Coronary artery (tissue), 2 donors: ENCODE data around the gene RASAL2.
"Not testable (repeated sequence)": the region's sequence is repeated elsewhere in the genome, so short reads cannot be mapped to it uniquely, and the experiment has no call there.

ENCODE experiments used
- DNase-seq: peaks from one replicate; pipeline ENCODE4 v3.0.0-alpha.2; 2017; ENCODE audit warnings: low spot score
- H3K27ac ChIP-seq, 2 donors: fragments of 200-600 bp; sonication (generic); one replicate each; pipeline ENCODE4 v1.5.1; 2016 to 2019
- H3K4me3 ChIP-seq: fragments of 200-600 bp; sonication (generic); 2 replicates; pipeline ENCODE4 v1.5.1; 2016; ENCODE audit warnings: mild to moderate bottlenecking, moderate library complexity
- CTCF ChIP-seq: fragments of 200-600 bp; sonication (generic); IDR thresholded peaks from one replicate; pipeline ENCODE4 v1.5.1; 2019; ENCODE audit warnings: antibody characterized with exemption

RASAL2 gene

GRCh38 chr1:178196631-178197030 lies 102.7 kb downstream of the RASAL2 start:
- DNase-seq = no peak
- no peak overlapping the region for H3K4me3 ChIP-seq
- no peak overlapping the region for H3K27ac ChIP-seq
- TF ChIP-seq CTCF = no peak

GRCh38 chr1:178202095-178202494 lies 108.2 kb downstream of the RASAL2 start:
- not testable (repeated sequence) for H3K4me3 ChIP-seq, H3K27ac ChIP-seq

GRCh38 chr1:178202546-178202945 lies 108.6 kb downstream of the RASAL2 start:
- H3K4me3 ChIP-seq, H3K27ac ChIP-seq, DNase-seq: not testable (repeated sequence)

More at GRCh38 chr1:178202095-178202494, 108.2 kb downstream of the RASAL2 start:
- not testable (repeated sequence) for DNase-seq

- not testable (repeated sequence) for H3K27ac ChIP-seq, DNase-seq, H3K4me3 ChIP-seq
Observed at GRCh38 chr1:178208269-178208856, 114.5 kb downstream of the RASAL2 start.

- no peak for TF ChIP-seq CTCF
- Histone ChIP-seq H3K4me3 (no peak overlapping the region), H3K27ac (no peak overlapping the region)
- no peak for DNase-seq
Observed at GRCh38 chr1:178209935-178210334, 116.0 kb downstream of the RASAL2 start.

GRCh38 chr1:178218550-178218949 lies 124.6 kb downstream of the RASAL2 start:
- no peak overlapping the region for H3K4me3 ChIP-seq
- TF ChIP-seq CTCF = no peak
- DNase-seq = no peak
- no peak overlapping the region for H3K27ac ChIP-seq

- DNase-seq = no peak
- Histone ChIP-seq H3K4me3 (no peak overlapping the region), H3K27ac (no peak overlapping the region)
- no peak for TF ChIP-seq CTCF
Observed at GRCh38 chr1:178220094-178220493, 126.2 kb downstream of the RASAL2 start.

GRCh38 chr1:178223289-178223688 lies 129.4 kb downstream of the RASAL2 start:
- TF ChIP-seq CTCF = no peak
- Histone ChIP-seq H3K4me3 (no peak overlapping the region), H3K27ac (no peak overlapping the region)
- no peak for DNase-seq

GRCh38 chr1:178224358-178224757 lies 130.5 kb downstream of the RASAL2 start:
- no peak for DNase-seq
- Histone ChIP-seq H3K27ac (no peak overlapping the region), H3K4me3 (no peak overlapping the region)
- no peak for TF ChIP-seq CTCF
